NCI-H2196 (cell line): ENCODE data around the gene TMEM175.

Experiments
- DNase-seq: peaks from one replicate; lab custom pipeline; 2025; ENCODE audit not compliant: unreplicated experiment; lab: John Stamatoyannopoulos, UW

The TMEM175 gene

GRCh38 chr4:946103-946450 lies 13.8 kb downstream of the TMEM175 start:
- no peak for DNase-seq

- DNase-seq = no peak
These were observed 14.5 kb downstream of the TMEM175 start for GRCh38 chr4:946517-947471.

DNA sequence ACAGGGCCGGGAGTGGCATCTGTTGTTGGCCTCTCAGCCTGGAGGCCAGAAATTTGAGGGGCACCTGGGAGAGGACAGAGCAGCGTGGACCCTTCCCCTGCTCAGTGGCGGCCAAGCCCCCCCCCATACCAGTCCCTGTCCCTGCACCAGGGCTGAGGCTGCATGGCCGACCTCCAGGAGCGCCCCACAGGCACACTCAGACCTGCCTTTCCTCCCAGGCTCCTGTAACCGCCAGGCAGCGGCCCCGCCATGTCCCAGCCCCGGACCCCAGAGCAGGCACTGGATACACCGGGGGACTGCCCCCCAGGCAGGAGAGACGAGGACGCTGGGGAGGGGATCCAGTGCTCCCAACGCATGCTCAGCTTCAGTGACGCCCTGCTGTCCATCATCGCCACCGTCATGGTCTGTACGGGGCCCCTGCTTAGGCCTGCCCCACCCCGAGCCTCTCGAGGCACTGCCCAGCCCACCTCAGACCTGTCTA lies 15.3 kb downstream of the TMEM175 start:
- DNase-seq = no peak

DNA sequence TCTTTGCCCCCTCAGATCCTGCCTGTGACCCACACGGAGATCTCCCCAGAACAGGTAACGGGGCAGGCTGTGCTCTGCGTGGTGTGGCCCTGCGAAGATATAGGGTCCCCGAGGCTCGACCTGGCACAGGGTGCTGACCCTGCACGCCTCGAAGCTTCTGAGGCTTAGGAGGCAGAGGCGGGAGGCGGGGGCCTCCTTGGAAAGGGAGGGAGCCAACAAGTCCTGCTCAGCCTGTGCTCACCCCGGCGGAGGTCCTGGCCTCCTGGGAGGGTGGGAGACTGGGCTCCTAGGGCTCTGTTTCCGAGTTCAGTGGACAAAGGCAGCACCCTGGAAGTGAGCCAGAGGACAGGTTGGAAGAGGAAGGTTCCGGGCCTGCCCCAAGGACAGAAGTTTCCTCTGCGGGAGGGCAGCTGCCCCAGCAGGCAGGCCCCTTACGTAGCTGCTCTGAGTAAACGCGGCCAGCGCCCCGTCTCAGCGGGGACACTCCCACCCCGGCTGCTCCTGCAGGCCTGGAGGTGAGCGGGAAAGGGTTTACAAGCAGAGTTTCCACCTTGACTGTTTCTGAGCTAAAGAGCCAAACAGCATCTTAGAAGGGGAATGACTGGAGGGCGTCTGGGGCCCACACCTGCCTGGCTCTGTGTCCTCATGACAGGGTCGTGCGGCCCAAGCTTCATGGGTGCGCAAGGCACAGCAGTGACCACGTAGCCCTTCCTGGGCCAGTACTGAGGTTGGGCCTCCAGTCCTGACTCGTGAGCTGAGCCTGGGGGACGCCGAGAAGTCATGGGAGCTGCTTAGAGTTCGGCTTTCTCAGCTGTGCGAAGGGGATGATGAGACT lies 16.1 kb downstream of the TMEM175 start:
- no peak for DNase-seq

- no peak for DNase-seq
These were observed 16.7 kb downstream of the TMEM175 start for GRCh38 chr4:948936-949300.

DNA sequence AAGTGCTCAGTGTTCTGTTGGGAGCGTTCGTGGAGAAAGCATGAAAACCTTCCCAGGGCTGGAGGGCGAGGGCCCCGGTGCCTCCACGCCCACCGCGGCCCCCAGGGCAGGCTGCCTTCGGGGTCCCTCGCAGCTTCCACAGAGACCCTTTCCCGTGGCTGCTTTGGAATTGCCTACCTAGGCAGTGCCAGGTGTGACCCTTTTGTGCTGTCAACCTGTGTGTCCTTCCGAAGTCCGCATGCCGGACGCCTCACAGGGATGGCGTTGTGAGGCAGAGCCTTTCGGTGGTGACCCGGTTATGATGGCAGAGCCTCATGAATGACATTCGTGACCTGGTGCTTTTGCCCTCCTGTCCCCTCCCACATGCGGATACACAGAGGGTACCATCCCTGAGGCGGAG lies 17.4 kb downstream of the TMEM175 start:
- DNase-seq = no peak

DNA sequence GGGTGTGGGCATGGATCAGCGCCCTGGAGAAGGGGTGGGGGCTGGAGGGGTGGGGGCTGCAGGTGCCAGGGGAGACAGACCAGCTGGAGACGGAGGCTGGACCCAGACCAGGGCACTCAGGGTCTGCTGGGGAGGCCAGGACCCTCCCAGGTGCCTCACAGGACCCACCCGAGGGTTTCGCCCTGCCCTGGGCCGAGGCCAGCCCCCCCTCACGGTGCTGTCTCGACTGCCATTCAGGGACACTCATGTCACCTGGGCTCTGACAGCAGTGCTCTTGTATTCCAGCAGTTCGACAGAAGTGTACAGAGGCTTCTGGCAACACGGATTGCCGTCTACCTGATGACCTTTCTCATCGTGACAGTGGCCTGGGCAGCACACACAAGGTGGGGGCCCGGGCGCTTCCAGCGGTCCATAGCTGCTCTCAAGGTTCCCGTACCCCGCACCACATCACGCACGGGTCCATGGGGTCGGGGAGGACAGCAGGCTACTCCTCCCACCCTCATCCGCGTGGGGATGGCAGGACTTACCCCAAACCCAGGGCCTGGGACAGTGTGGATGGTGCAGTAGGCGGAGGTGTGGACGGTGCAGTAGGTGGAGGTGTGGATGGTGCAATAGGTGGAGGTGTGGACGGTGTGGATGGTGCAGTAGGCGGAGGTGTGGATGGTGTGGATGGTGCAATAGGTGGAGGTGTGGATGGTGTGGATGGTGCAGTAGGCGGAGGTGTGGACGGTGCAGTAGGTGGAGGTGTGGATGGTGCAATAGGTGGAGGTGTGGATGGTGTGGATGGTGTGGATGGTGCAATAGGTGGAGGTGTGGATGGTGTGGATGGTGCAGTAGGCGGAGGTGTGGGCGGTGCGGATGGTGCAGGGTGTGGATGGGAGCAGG lies 18.1 kb downstream of the TMEM175 start:
- DNase-seq = no peak

DNA sequence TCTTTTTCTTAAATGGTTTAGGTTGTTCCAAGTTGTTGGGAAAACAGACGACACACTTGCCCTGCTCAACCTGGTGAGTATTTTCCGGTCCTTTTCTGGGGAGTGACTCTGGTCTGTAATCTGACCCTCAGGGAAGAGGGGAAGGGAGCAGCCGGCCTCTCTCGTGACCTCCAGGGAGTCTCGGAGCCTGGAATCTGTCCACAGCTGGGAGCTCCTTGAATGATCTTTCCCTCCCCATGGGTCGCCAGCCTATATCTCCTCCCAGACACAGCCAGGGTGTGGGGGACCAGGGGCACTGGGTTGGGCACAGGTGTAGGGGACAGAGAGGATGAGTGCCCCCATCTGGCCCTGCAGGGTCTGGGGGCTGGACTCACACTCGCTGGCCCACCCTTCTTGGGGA lies 18.9 kb downstream of the TMEM175 start:
- no peak for DNase-seq

GRCh38 chr4:951594-952468 lies 19.6 kb downstream of the TMEM175 start:
- no peak for DNase-seq

DNA sequence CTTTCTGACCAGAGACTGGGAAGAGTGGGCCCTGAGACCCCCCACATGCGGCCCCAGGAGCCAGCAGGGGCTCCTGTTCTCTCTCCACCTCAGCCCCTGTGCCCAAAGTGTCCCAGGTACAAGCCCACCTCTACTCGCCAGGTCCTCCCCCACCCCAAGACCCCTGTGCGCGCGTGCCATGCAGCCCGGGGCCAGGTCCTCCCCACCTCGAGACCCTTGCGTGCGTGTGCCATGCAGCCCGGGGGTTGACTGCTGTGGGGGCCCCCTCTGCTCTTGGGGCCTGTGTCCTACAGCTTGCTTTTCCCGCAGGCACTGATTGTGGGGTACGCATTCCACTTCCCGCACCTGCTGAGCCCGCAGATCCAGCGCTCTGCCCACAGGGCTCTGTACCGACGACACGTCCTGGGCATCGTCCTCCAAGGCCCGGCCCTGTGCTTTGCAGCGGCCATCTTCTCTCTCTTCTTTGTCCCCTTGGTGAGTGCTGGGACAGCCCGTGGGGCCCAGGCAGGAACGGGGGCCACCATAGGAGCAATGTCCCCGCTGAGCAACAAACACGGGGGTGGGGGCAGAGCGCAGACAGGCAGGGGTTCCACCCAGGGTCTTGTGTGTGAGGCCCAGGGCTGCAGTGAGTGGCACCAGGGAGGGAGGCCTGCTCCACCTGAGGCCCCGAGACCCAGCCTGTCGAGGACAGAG lies 20.8 kb downstream of the TMEM175 start:
- DNase-seq = no peak

DNA sequence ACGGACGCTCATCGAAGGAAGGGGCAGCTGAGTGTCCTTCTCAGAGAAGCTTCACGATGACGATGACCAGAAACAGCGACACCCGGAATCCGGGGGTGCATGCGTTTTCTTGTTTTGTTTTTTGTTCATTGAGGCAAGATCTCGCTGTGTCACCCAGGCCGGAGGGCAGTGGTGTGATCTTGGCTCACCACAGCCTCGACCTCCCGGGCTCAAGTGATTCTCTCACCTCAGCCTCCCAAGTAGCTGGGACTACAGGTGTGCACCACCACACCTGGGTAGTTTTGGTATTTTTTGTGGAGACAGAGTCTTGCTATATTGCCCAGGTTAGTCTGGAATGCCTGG lies 21.3 kb downstream of the TMEM175 start:
- no peak for DNase-seq

GRCh38 chr4:954211-955020 lies 22.2 kb downstream of the TMEM175 start:
- DNase-seq = no peak

- no peak for DNase-seq
These were observed 23.1 kb downstream of the TMEM175 start for GRCh38 chr4:955161-955921.

DNA sequence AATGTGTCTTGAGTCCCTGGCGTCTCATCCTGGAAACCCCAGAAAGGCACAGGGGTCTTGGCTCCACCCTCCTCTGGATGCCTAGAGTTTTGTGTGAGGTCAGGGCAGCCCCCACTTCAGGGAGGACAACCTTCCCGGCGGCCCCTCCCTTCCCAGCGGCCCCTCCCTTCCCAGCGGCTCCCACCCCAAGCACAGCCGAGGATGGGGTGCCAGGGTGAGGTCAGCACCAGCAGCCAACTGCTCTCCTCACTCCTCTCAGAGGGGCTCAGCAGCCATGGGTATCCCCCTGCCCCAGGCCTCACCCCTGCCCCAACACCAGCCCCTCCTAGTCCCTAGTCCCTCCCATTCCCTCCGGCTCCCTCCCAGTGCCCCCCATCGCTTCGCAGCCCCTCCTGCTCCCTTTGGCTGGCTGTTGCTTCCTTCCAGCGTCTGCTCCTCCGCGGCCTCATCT lies 23.7 kb downstream of the TMEM175 start:
- DNase-seq = no peak

DNA sequence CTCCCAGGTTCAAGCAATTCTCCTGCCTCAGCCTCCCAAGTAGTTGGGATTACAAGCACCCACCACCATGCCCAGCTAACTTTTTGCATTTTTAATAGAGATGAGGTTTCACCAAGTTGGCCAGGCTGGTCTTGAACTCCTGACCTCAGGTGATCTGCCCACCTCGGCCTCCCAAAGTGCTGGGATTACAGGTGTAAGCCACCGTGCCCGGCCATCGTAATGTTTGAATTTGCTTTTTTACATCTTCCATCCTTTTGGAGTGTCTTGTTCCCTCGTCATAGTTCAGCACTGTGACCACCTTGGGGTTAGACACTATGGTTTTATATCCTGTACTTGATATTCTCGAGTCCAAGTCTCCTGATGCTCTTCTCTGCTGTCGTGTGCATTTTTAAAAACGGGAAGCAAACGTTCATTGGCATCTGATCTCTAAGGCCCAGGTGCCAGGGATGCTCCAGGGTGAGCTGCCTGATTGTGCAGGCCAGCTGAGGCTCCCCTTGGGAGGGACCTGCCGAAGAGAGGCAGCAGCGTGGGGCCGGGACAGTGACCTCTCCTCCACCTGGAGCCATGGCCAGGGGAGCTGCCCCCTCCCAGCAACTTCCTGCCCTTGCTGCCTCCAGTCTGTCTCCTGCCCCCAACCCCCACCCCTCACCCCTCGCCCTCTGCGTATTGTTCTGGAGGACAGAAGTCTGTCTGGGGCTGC lies 24.4 kb downstream of the TMEM175 start:
- no peak for DNase-seq

DNA sequence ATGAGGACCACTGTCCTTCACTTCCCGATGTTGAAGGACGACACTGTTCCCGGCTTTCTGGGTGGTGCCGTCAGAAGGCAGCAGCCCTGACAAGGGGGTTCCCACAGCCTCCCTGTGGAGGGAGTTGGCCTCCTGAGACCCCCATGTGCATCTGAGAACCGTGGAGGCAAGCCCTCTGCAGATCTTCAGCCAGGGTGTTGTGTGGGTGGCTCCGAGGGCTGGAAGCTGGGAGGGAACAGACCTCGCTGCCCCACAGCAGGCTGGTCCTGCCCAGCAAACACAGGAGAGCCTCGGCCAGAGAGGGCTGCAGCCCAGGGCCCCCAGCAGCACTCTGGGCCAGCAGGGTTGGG lies 24.9 kb downstream of the TMEM175 start:
- no peak for DNase-seq

DNA sequence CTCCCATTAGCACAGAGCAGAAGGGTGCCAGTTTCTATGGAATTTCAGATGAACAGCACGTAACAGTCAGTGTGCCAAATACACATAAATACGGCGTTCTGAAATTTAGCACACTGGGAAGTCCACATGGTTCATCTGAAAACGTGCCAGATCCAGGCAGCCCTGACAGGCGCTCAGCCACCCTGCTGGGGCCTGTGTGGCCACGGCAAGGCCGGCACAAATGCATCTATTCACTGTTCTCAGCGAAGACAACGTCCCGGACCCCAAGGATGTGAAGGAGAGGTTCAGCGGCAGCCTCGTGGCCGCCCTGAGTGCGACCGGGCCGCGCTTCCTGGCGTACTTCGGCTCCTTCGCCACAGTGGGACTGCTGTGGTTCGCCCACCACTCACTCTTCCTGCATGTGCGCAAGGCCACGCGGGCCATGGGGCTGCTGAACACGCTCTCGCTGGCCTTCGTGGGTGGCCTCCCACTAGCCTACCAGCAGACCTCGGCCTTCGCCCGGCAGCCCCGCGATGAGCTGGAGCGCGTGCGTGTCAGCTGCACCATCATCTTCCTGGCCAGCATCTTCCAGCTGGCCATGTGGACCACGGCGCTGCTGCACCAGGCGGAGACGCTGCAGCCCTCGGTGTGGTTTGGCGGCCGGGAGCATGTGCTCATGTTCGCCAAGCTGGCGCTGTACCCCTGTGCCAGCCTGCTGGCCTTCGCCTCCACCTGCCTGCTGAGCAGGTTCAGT lies 25.5 kb downstream of the TMEM175 start:
- DNase-seq = no peak
